Neural cell (in vitro differentiated cells): ENCODE data around the gene PCDHGA8. TPM values are rescaled to one million over a fixed set of nuclear protein-coding genes. Genes with fewer than 3 reads are reported as not detected.

Experiments used
- H2AFZ ChIP-seq: fragments of 200-600, 300-800 bp; sonication (generic), shearing (Covaris generic); 2 replicates; pipeline ENCODE4 v1.6.0; 2014; ENCODE audit warnings: low read depth, mild to moderate bottlenecking, antibody characterized with exemption, low read length, moderate library complexity
- H3F3A ChIP-seq: fragments of 200-600 bp; shearing (Covaris generic); 2 replicates; pipeline ENCODE4 v1.6.1; 2016; ENCODE audit warnings: mild to moderate bottlenecking, moderate library complexity, mixed read lengths, antibody characterized with exemption, low read length; ENCODE audit not compliant: insufficient read depth, poor library complexity, severe bottlenecking
- H3K27ac ChIP-seq: fragments of 200-600, 300-800 bp; sonication (generic), shearing (Covaris generic); 2 replicates; pipeline ENCODE4 v1.5.1; 2014; ENCODE audit warnings: mild to moderate bottlenecking, low read length, moderate library complexity
- H3K27me3 ChIP-seq: fragments of 300-800, 200-600 bp; sonication (generic), shearing (Covaris generic); 2 replicates; pipeline ENCODE4 v1.6.0; 2014; ENCODE audit warnings: mild to moderate bottlenecking, low read depth, low read length, moderate library complexity; ENCODE audit not compliant: insufficient read depth
- H3K36me3 ChIP-seq: fragments of 300-800, 200-600 bp; sonication (generic), shearing (Covaris generic); 2 replicates; pipeline ENCODE4 v1.5.1; 2014; ENCODE audit warnings: mild to moderate bottlenecking, antibody characterized with exemption, low read length, moderate library complexity; ENCODE audit not compliant: insufficient read depth
- H3K4me2 ChIP-seq: fragments of 300-800, 200-600 bp; sonication (generic), shearing (Covaris generic); 2 replicates; pipeline ENCODE4 v1.6.0; 2014; ENCODE audit warnings: mild to moderate bottlenecking, low read length
- H3K4me3 ChIP-seq: fragments of 300-800, 200-600 bp; sonication (generic), shearing (Covaris generic); 2 replicates; pipeline ENCODE4 v1.5.1; 2014; ENCODE audit warnings: mild to moderate bottlenecking, low read length, moderate library complexity
- H3K79me2 ChIP-seq: fragments of 200-600 bp; shearing (Covaris generic); replicated peaks from 2 replicates; pipeline ENCODE4 v1.6.0; 2014; ENCODE audit warnings: mild to moderate bottlenecking, low read length, moderate library complexity; ENCODE audit not compliant: insufficient read depth
- H3K9ac ChIP-seq: fragments of 300-800, 200-600 bp; sonication (generic), shearing (Covaris generic); 2 replicates; pipeline ENCODE4 v1.6.1; 2016; ENCODE audit warnings: mild to moderate bottlenecking, low read length, mixed read lengths
- H3K9me2 ChIP-seq: fragments of 200-600 bp; shearing (Covaris generic); 2 replicates; pipeline ENCODE4 v1.6.1; 2016; ENCODE audit warnings: mild to moderate bottlenecking, low read length, mixed read lengths; ENCODE audit not compliant: insufficient read depth
- H3K9me3 ChIP-seq: fragments of 200-600, 300-800 bp; sonication (generic), shearing (Covaris generic); 2 replicates; pipeline ENCODE4 v1.6.1; 2016; ENCODE audit warnings: mild to moderate bottlenecking, mixed run types, low read length, moderate library complexity, mixed read lengths
- H4K20me1 ChIP-seq: fragments of 200-600 bp; shearing (Covaris generic); 2 replicates; pipeline ENCODE4 v1.6.1; 2016; ENCODE audit warnings: mild to moderate bottlenecking, mixed run types; ENCODE audit not compliant: insufficient read depth
- CTCF ChIP-seq: fragments of 450-650 bp; IDR thresholded peaks from 2 replicates; pipeline ENCODE4 v1.5.1; 2014; ENCODE audit warnings: antibody characterized with exemption, mild to moderate bottlenecking, moderate library complexity; ENCODE audit not compliant: poor library complexity, severe bottlenecking
- EP300 ChIP-seq: fragments of 450-650 bp; conservative IDR thresholded peaks from 2 replicates; pipeline ENCODE4 v1.6.1; 2014; ENCODE audit warnings: antibody characterized with exemption, mild to moderate bottlenecking, moderate library complexity; ENCODE audit not compliant: poor library complexity, severe bottlenecking
- EZH2 ChIP-seq: fragments of 200-600, 300-800 bp; shearing (Covaris generic), sonication (generic); IDR thresholded peaks from 2 replicates; pipeline ENCODE4 v1.6.1; 2014; ENCODE audit warnings: antibody characterized with exemption, low read length, borderline replicate concordance, mild to moderate bottlenecking; ENCODE audit not compliant: insufficient read depth, poor library complexity, severe bottlenecking
- MXI1 ChIP-seq: fragments of 450-650 bp; conservative IDR thresholded peaks from 2 replicates; pipeline ENCODE4 v1.6.1; 2014; ENCODE audit warnings: antibody characterized with exemption, mild to moderate bottlenecking; ENCODE audit not compliant: poor library complexity, severe bottlenecking
- POLR2AphosphoS5 ChIP-seq: IDR thresholded peaks from 2 replicates; pipeline ENCODE4 v1.6.1; 2012
- RAD21 ChIP-seq: fragments of 450-650 bp; conservative IDR thresholded peaks from 2 replicates; pipeline ENCODE4 v1.6.1; 2014; ENCODE audit warnings: antibody characterized with exemption, mild to moderate bottlenecking, moderate library complexity
- REST ChIP-seq: IDR thresholded peaks from 2 replicates; pipeline ENCODE4 v1.6.1; 2012; ENCODE audit warnings: borderline replicate concordance
- SMC3 ChIP-seq: fragments of 450-650 bp; conservative IDR thresholded peaks from 2 replicates; pipeline ENCODE4 v1.6.1; 2014; ENCODE audit warnings: antibody characterized with exemption, mild to moderate bottlenecking, moderate library complexity; ENCODE audit not compliant: poor library complexity
- TAF1 ChIP-seq: IDR thresholded peaks from 2 replicates; pipeline ENCODE4 v1.6.1; 2012; ENCODE audit warnings: low read depth
- polyA plus RNA-seq: library from polyadenylated mRNA; depleted of rRNA; stranded (reverse); fragments of >200 nt; gene quantifications from 2 replicates; pipeline ENCODE4 v1.2.3, GENCODE V29; 2014

PCDHGA8 gene
- polyA plus RNA-seq, 1 donor from 2014 or later, result 0.19 TPM

- Histone ChIP-seq H3K9me2 (no peaks in the 10 kb centered on the region), H3K4me3 (no peak overlapping the region), H4K20me1 (no peaks in the 10 kb centered on the region), H3K4me2 (no peak overlapping the region), H3K36me3 (peaks cover 7% of the 10 kb centered on the region), H3K79me2 (no peaks in the 10 kb centered on the region), H3K27ac (no peak overlapping the region), H3K9ac (no peak overlapping the region), H2AFZ (no peak overlapping the region), H3K27me3 (no peaks in the 10 kb centered on the region), H3K9me3 (peaks cover 48% of the 10 kb centered on the region), H3F3A (no peaks in the 10 kb centered on the region)
- TF ChIP-seq SMC3, result no peak
- TF ChIP-seq EP300, result no peak
- TF ChIP-seq RAD21, result no peak
- TF ChIP-seq EZH2, result no peak
- TF ChIP-seq POLR2AphosphoS5, result no peak
- no peak for TF ChIP-seq REST
- no peak for TF ChIP-seq CTCF
- TF ChIP-seq TAF1, result no peak
- no peak for TF ChIP-seq MXI1
Observed at GRCh38 chr5:141399555-141400258, 7.3 kb downstream of the PCDHGA8 start.

GRCh38 chr5:141402553-141403243 lies 10.3 kb downstream of the PCDHGA8 start, which contains the start of gene PCDHGA9:
TSS of gene PCDHGA9 (plus strand) at chr5:141402778. CDS start at chr5:141402953, 175 bp downstream.
- Histone ChIP-seq H3K79me2 (no peaks in the 10 kb centered on the region), H3K36me3 (peaks cover 7% of the 10 kb centered on the region), H3K4me3 (no peak within 1 kb of the TSS), H3K9me2 (no peaks in the 10 kb centered on the region), H3K9ac (no peak within 1 kb of the TSS), H3K27ac (no peak within 1 kb of the TSS), H3F3A (peaks cover 4% of the 10 kb centered on the region), H3K27me3 (no peaks in the 10 kb centered on the region), H4K20me1 (no peaks in the 10 kb centered on the region), H3K9me3 (peaks cover 34% of the 10 kb centered on the region), H3K4me2 (no peak within 1 kb of the TSS), H2AFZ (no peak within 1 kb of the TSS)
- no peak for TF ChIP-seq TAF1
